Measurements from ENCODE around the gene CCDC150.

DNA sequence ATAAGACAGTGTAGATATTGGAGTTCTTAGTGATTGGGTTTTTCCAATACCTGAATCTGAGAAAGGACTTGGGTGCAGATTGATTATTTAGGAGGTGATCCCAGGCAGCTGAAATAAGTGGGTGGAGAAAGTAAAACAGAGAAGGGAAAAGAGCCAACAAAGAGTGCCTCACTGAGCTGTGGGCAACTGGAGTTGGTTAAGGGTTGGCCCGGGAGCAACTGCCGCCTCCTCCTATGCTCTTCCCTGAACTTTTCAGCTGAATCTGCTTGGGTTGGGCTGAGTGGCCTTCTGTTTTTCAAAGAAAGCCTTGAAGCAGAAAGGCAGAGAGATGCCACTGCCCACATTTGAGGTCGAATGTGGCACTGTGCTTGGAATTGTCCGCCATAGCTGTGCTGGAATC lies 20.9 kb upstream of the CCDC150 start:
- TF ChIP-seq, protein P1, sequence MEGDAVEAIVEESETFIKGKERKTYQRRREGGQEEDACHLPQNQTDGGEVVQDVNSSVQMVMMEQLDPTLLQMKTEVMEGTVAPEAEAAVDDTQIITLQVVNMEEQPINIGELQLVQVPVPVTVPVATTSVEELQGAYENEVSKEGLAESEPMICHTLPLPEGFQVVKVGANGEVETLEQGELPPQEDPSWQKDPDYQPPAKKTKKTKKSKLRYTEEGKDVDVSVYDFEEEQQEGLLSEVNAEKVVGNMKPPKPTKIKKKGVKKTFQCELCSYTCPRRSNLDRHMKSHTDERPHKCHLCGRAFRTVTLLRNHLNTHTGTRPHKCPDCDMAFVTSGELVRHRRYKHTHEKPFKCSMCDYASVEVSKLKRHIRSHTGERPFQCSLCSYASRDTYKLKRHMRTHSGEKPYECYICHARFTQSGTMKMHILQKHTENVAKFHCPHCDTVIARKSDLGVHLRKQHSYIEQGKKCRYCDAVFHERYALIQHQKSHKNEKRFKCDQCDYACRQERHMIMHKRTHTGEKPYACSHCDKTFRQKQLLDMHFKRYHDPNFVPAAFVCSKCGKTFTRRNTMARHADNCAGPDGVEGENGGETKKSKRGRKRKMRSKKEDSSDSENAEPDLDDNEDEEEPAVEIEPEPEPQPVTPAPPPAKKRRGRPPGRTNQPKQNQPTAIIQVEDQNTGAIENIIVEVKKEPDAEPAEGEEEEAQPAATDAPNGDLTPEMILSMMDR (conservative IDR thresholded peaks at IDR 0.05; ENCODE audit: low read length), result no peak
- no peak for TF ChIP-seq EZH2phosphoT487 (IDR thresholded peaks at IDR 0.05; ENCODE audit: borderline replicate concordance, low read depth, low read length)

Measured in OCI-LY7 (cell line).